GM20431 (cell line): ENCODE measurements around the gene PARD6B.
"Not testable (repeated sequence)": the region's sequence is repeated elsewhere in the genome, so short reads cannot be mapped to it uniquely, and the experiment has no call there.

ENCODE experiments used
- in situ Hi-C: fragments of 300-500 bp; cut with MseI, MboI; formaldehyde crosslinking; loops from one replicate; pipeline ENCODE4 v1.15.0; 2020; ENCODE audit warnings: low sequenced_read_pairs; ENCODE audit not compliant: unreplicated experiment

The PARD6B gene

DNA sequence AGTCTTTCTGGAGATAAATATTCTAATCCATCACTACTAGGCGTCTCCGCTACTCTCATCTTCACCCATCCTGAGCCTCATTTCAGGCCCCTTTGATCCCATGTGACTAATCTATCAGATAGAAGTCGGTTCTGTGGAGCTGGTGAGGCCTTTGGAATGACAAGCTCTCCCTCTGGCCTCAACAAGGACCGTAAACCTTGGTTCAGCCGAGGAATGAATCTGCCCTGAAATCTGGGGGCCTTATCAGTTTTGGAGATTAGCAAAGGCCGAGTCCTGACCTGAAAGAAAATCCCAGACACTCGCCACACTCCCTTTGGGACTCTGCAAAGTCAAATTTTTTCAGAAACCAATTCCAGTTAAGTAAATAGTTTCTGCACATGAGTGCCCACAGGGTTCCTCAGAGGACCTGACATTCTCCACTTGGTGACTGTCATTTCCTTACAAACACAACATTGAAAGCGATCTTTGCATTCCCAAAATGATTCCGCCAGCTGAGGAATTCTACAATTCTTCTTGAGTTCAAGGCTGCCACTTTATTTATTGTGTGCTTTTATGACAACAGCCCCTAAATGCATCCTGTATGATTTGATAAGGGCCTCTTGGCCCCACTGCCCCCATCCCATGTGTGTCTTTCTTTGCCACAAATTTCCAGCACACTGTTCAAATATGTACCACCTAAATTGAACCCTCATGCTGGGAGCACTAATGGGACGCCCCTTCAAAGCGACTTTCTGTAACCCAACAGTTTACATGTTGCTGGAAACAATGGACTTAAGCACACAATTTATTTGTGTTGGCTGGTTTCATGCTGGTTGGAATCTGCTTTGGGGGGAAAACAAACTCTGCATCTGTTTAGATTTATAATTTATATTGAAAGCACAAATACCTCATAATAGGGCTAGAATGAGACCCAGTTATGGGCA, 30.1 kb upstream of the PARD6B start:
- in situ Hi-C loops = no loop called here

- in situ Hi-C loops = not testable (repeated sequence)
Observed at GRCh38 chr20:50703651-50704438, 27.5 kb upstream of the PARD6B start.

DNA sequence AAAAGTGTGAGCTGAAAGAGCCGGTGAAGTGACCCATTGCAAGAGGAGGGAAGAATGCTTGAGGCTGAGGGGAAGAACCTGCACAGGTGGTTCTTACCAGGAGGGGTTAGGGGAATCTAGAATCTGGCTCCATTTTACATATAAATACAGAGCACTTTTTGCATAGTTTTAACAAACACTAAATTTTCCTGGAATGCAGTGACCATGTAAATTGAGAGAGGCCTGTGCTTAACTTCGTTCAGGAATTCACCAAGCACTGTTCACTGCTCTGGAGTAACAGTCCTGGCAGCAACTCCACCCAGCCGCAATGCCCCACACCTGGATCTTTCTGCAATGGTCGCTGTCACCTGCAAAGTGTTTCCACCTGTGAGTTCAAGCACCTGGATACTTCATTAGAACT, 26.9 kb upstream of the PARD6B start:
- in situ Hi-C loops = no loop called here

DNA sequence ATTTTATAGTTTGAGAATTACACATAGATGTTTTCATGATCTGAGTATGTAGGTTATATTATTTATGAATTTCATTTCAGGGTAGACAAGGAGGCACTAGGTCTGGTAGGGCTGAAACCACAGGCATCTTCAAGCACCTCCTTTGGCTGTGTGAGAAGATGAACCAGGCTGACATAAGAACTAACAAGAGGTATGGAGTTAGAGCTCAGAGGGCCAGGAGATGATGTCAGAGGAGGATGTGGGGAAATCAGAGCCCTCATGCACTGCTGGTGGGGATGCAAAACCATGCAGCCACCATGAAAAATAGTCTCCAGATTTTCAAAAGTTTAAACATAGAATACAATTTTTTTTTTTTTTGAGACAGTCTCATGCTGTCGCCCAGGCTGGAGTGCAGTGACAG, 26.4 kb upstream of the PARD6B start:
- in situ Hi-C loops = no loop called here

GRCh38 chr20:50708845-50709635, 22.3 kb upstream of the PARD6B start:
- in situ Hi-C loops = no loop called here

GRCh38 chr20:50709636-50709973, 21.8 kb upstream of the PARD6B start:
- in situ Hi-C loops = no loop called here

- in situ Hi-C loops = no loop called here
Observed at GRCh38 chr20:50710492-50711063, 20.8 kb upstream of the PARD6B start.

- in situ Hi-C loops = no loop called here
Observed at GRCh38 chr20:50711113-50711825, 20.1 kb upstream of the PARD6B start.

- in situ Hi-C loops = no loop called here
Observed at GRCh38 chr20:50712771-50713656, 18.4 kb upstream of the PARD6B start.

- in situ Hi-C loops = no loop called here
Observed at GRCh38 chr20:50713657-50714101, 17.7 kb upstream of the PARD6B start.

DNA sequence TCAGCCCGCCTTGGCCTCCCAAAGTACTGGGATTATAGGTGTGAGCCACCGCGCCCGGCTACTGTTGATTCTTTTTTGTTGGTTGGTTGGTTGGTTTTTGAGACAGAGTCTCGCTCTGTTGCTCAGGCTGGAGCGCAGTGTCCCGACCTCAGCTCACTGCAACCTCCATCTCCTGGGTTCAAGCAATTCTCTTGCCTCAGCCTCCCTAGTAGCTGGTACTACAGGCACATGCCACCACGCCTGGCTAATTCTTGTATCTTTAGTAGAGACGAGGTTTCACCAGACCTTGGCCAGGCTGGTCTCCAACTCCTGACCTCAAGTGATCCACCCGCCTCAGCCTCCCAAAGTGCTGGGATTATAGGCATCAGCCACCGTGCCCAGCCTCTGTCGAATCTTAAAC, 17.0 kb upstream of the PARD6B start:
- in situ Hi-C loops = not testable (repeated sequence)

- in situ Hi-C loops = no loop called here
Observed at GRCh38 chr20:50715694-50716093, 15.7 kb upstream of the PARD6B start.

DNA sequence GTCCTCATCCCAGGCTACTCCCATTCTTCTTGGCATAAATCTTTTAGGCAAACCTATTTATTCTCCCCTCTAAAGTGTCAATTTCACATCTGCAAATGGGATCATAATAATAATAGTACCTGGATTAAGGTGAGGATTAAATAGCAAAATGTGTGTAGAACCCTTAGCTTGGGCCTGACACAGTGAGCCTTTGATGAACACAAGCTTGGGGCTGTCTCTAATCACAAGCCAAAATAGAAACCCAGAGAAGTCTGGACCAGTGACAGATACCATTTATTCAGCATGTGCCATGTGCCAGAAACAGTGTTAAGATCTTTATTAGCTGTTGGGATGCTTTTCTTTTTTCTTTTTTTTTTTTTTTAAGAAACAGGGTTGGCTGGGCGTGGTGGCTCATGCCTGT, 14.9 kb upstream of the PARD6B start:
- in situ Hi-C loops = no loop called here

GRCh38 chr20:50717312-50717711, 14.1 kb upstream of the PARD6B start:
- in situ Hi-C loops = no loop called here

GRCh38 chr20:50717974-50718761, 13.2 kb upstream of the PARD6B start:
- in situ Hi-C loops = no loop called here

GRCh38 chr20:50719328-50719727, 12.1 kb upstream of the PARD6B start:
- in situ Hi-C loops = no loop called here

DNA sequence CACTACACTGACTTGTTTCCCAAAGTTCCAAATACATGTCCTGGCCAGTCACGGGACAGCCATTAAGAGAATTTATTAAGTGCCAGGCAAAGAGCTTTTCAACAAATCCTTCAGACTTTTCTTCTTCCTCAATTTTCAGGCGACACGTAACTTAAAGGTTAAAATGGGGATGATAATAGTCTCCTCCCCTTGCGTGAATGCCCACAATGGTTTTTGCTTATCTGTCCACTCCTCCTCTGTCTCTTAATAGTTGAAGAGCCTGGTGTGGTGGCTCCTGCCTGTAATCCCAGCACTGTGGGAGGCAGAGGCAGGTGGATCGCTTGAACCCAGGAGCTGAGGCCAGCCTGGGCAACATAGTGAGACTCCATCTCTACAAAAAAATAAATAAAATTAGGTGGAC, 11.4 kb upstream of the PARD6B start:
- in situ Hi-C loops = no loop called here

- in situ Hi-C loops = no loop called here
Observed at GRCh38 chr20:50720582-50720981, 10.8 kb upstream of the PARD6B start.
